Liver (tissue), 9 donors: ENCODE measurements around the gene CIB4. TPM values are rescaled to one million over a fixed set of nuclear protein-coding genes. Genes with fewer than 3 reads are reported as not detected.

Experiments used
- DNase-seq: peaks from one replicate; pipeline ENCODE4 v3.0.0-alpha.2; 2017; ENCODE audit warnings: low spot score
- H3K27ac ChIP-seq, 2 donors: one replicate each; pipeline ENCODE4 v1.7.0; 2013; ENCODE audit warnings: inconsistent platforms in 2 of 2, low read length in 2 of 2, control low read depth in 1 of 2, low read depth in 1 of 2, mild to moderate bottlenecking in 1 of 2
- H3K27me3 ChIP-seq, 4 donors: one replicate each; pipeline versions ENCODE4 v1.6.1 to v1.7.0; 2013; ENCODE audit warnings: low read length in 3 of 4, inconsistent platforms in 1 of 4, mild to moderate bottlenecking in 1 of 4, moderate library complexity in 1 of 4; ENCODE audit not compliant: control insufficient read depth in 4 of 4, insufficient read depth in 4 of 4
- H3K36me3 ChIP-seq, 4 donors: one replicate each; pipeline versions ENCODE4 v1.6.1 to v1.7.0; 2013; ENCODE audit warnings: low read length in 3 of 4, mild to moderate bottlenecking in 3 of 4, low read depth in 1 of 4, moderate library complexity in 1 of 4; ENCODE audit not compliant: control insufficient read depth in 4 of 4, insufficient read depth in 3 of 4
- H3K4me1 ChIP-seq, 4 donors: one replicate each; pipeline versions ENCODE4 v1.6.1 to v1.7.0; 2013; ENCODE audit warnings: low read length in 3 of 4, mild to moderate bottlenecking in 3 of 4, moderate library complexity in 1 of 4; ENCODE audit not compliant: control insufficient read depth in 4 of 4, insufficient read depth in 4 of 4
- H3K4me3 ChIP-seq, 3 donors: one replicate each; pipeline versions ENCODE4 v1.6.1 to v1.7.0; 2013; ENCODE audit warnings: low read length in 3 of 3, control low read depth in 1 of 3, low read depth in 1 of 3, mild to moderate bottlenecking in 1 of 3
- H3K9ac ChIP-seq, 2 donors: one replicate each; pipeline ENCODE4 v1.7.0; 2013; ENCODE audit warnings: low read length in 2 of 2, mild to moderate bottlenecking in 2 of 2, moderate library complexity in 2 of 2, control low read depth in 1 of 2, low read depth in 1 of 2
- H3K9me3 ChIP-seq, 4 donors: one replicate each; pipeline versions ENCODE4 v1.6.1 to v1.7.0; 2013; ENCODE audit warnings: low read length in 3 of 4; ENCODE audit not compliant: control insufficient read depth in 4 of 4
- ATF3 ChIP-seq: IDR thresholded peaks from 2 replicates; pipeline ENCODE4 v1.6.1; 2016; ENCODE audit warnings: antibody characterized with exemption
- CTCF ChIP-seq: fragments of 150-350 bp; IDR thresholded peaks from 2 replicates; pipeline ENCODE4 v1.5.1; 2017; ENCODE audit warnings: improper control_type of control experiment, low read depth, low read length; ENCODE audit not compliant: missing input control
- FOXA1 ChIP-seq: IDR thresholded peaks from 2 replicates; pipeline ENCODE4 v1.6.1; 2016; ENCODE audit warnings: antibody characterized with exemption
- GABPA ChIP-seq, 2 donors: IDR thresholded peaks in 1 of 2; conservative IDR thresholded peaks in 1 of 2; 2 replicates each; pipeline ENCODE4 v1.6.1; 2016; ENCODE audit warnings: antibody characterized with exemption in 2 of 2, mild to moderate bottlenecking in 1 of 2, moderate library complexity in 1 of 2
- HNF4A ChIP-seq, 2 donors: conservative IDR thresholded peaks; 2 replicates each; pipeline ENCODE4 v1.6.1; 2016; ENCODE audit warnings: antibody characterized with exemption in 2 of 2, mild to moderate bottlenecking in 2 of 2
- HNF4G ChIP-seq: IDR thresholded peaks from 2 replicates; pipeline ENCODE4 v1.6.1; 2016; ENCODE audit warnings: antibody characterized with exemption
- JUND ChIP-seq, 2 donors: IDR thresholded peaks; 2 replicates each; pipeline ENCODE4 v1.6.1; 2016; ENCODE audit warnings: antibody characterized with exemption in 2 of 2
- NR2F2 ChIP-seq: IDR thresholded peaks from 2 replicates; pipeline ENCODE4 v1.6.1; 2016; ENCODE audit warnings: antibody characterized with exemption
- RAD21 ChIP-seq, 2 donors: IDR thresholded peaks; 2 replicates each; pipeline ENCODE4 v1.6.1; 2016; ENCODE audit warnings: antibody characterized with exemption in 2 of 2, mild to moderate bottlenecking in 2 of 2
- REST ChIP-seq: IDR thresholded peaks from 2 replicates; pipeline ENCODE4 v1.6.1; 2016; ENCODE audit warnings: antibody characterized with exemption, mild to moderate bottlenecking
- RXRA ChIP-seq, 2 donors: IDR thresholded peaks; 2 replicates each; pipeline ENCODE4 v1.6.1; 2017 to 2018; ENCODE audit warnings: antibody characterized with exemption in 2 of 2, mild to moderate bottlenecking in 1 of 2
- SP1 ChIP-seq: IDR thresholded peaks from 2 replicates; pipeline ENCODE4 v1.6.1; 2018; ENCODE audit warnings: antibody characterized with exemption, mild to moderate bottlenecking
- TAF1 ChIP-seq: conservative IDR thresholded peaks from 2 replicates; pipeline ENCODE4 v1.6.1; 2016; ENCODE audit warnings: antibody characterized with exemption, mild to moderate bottlenecking
- ZBTB33 ChIP-seq: IDR thresholded peaks from 2 replicates; pipeline ENCODE4 v1.6.1; 2016; ENCODE audit warnings: antibody characterized with exemption
- WGBS: extraction: QIAGEN DNeasy Blood & Tissue Kit; methylation state at CpG from one replicate; pipeline ENCODE4 v1.1.7; 2013; 5-methylcytosine and 5-hydroxymethylcytosine counted together
- polyA plus RNA-seq, 2 donors: library from polyadenylated mRNA; stranded (reverse) in 1 of 2; unstranded in 1 of 2; fragments of 200-250 nt in 1 of 2; fragments of >200 nt in 1 of 2; fragmentation: Nextera tagmentation in 1 of 2; extraction: Ambion mirVana in 1 of 2; gene quantifications; one replicate each; pipeline versions ENCODE4 v1.2.1 to v1.2.3, GENCODE V29; 2013 to 2015
- total RNA-seq, 2 donors: library from RNA; depleted of rRNA; stranded (reverse); fragments of >200 nt; gene quantifications; one replicate each; pipeline ENCODE4 v1.2.3, GENCODE V29; 2014
- donor health status: healthy.
- donor health status: healthy.
- donor health status: healthy.
- donor health status: healthy.
- donor health status: healthy.

Gene CIB4
- total and polyA plus RNA-seq, 4 donors: not detected

GRCh38 chr2:26559044-26559405 is 82.1 kb downstream of the CIB4 start:
- H3K9ac ChIP-seq: no peak overlapping the region
- H3K4me3 ChIP-seq: no peak overlapping the region
- no peaks in the 10 kb centered on the region for H3K36me3 ChIP-seq
- no peaks in the 10 kb centered on the region for H3K9me3 ChIP-seq
- H3K27ac ChIP-seq: no peak overlapping the region
- WGBS: 78% methylated on average over 3 of the region's 3 CpGs
- TF ChIP-seq CTCF: no peak
- TF ChIP-seq REST: no peak
- no peak for TF ChIP-seq ATF3
- TF ChIP-seq JUND (IDR thresholded peaks at IDR 0.05): no peak
- no peak for TF ChIP-seq SP1
- TF ChIP-seq TAF1: no peak
- no peak for TF ChIP-seq RXRA (IDR thresholded peaks at IDR 0.05)
- no peak for TF ChIP-seq NR2F2
- no peak for TF ChIP-seq FOXA1
- no peak for TF ChIP-seq HNF4A (conservative IDR thresholded peaks at IDR 0.05)
- TF ChIP-seq RAD21 (IDR thresholded peaks at IDR 0.05): no peak
- no peak for TF ChIP-seq HNF4G
- H3K27me3 ChIP-seq: peaks cover 0 to 3% (median under 1%) of the 10 kb centered on the region in 4 donors
- DNase-seq: no peak
- peaks cover 0 to 13% (median 10%) of the 10 kb centered on the region in 4 donors for H3K4me1 ChIP-seq

GRCh38 chr2:26558271-26559043 is 82.7 kb downstream of the CIB4 start:
- DNase-seq: no peak
- no peak overlapping the region for H3K9ac ChIP-seq
- no peaks in the 10 kb centered on the region for H3K36me3 ChIP-seq
- H3K27me3 ChIP-seq: peaks cover 0 to 3% (median under 1%) of the 10 kb centered on the region in 4 donors
- TF ChIP-seq REST: no peak
- TF ChIP-seq ZBTB33: no peak
- no peak for TF ChIP-seq GABPA (IDR thresholded peaks at IDR 0.05 in 1 of 2, conservative IDR thresholded peaks at IDR 0.05 in 1 of 2)
- H3K4me1 ChIP-seq: peaks cover 0 to 13% (median 10%) of the 10 kb centered on the region in 4 donors
- no peak overlapping the region for H3K4me3 ChIP-seq
- WGBS: 30% methylated on average over 27 of the region's 27 CpGs
- H3K27ac ChIP-seq: no peak overlapping the region
- H3K9me3 ChIP-seq: no peaks in the 10 kb centered on the region
